Activated T-cell treated with anti-CD3 and anti-CD28 coated beads for 24 hours (primary cell): Measurements from ENCODE around the gene PHETA2.
A peak's percentile ranks its signal among the peaks of the same experiment; 100 is the strongest.
"Not testable (repeated sequence)": the region's sequence is repeated elsewhere in the genome, so short reads cannot be mapped to it uniquely, and the experiment has no call there.

Source experiments
- DNase-seq: peaks from one replicate; pipeline ENCODE4 v3.0.0-alpha.2; 2020; ENCODE audit warnings: low read depth

Gene PHETA2

DNA sequence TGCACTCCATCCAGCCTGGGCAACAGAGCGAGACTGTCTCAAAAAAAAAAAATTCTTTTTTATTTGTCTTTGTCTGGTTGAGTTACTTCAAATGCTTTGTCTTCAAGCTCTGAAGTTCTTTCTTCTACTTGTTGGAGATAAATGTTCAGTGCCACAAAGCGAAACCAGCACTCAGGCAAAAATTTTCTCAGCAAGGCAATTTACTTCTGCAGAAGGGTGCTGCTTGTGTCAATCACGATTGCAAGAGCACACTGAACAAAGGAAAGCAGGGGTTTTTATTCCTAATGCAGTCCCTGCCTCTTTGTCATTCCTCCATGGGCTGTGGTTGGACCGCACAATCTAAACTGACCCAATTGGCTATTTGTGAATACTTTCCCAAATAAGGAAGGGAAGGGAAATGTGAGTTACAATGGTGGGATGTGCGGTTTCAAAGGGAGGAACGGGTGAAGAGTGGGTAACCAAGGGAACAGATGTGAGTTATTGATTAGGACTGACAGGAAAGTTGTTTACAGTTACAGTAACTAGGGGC lies 30.3 kb downstream of the PHETA2 start:
- not testable (repeated sequence) for DNase-seq

DNA sequence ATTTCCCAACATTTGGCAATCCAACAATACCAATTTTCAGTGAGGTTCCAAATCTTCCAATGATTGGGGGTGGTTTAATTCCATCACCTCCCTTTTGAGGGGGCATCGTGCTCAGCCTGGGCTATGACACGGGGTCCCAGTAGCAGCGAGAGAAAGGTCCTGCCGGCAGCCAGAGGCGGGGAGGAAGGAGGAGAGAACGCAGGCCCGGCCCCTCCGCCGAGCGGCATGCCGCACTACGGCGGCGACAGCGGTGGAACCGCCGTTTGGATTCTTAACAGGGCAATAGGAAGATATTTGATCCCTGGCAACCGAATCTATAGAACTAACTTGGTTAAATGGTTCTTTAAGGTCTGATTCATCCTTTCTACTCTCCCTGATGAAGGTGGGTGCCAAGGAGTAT lies 34.8 kb downstream of the PHETA2 start:
- no peak for DNase-seq

DNA sequence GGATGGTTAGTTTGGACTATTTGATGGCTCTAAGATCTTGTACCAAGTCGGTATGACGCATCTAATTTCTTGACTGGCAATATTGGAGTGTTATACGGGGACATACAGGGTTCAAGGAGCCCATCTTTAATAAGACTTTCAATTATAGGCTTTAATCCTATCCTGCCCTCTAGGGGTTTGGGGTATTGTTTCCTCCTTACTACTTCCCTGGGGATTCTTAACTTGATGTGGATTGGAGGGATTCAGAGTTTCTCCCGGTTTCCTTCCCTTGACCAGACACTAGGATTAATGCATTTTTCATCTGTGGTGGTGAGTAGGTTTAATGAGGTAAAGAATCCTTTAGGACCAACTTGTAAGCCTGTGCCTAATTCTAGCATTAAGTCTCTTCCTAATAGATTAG lies 37.8 kb downstream of the PHETA2 start:
- DNase-seq = no peak

DNA sequence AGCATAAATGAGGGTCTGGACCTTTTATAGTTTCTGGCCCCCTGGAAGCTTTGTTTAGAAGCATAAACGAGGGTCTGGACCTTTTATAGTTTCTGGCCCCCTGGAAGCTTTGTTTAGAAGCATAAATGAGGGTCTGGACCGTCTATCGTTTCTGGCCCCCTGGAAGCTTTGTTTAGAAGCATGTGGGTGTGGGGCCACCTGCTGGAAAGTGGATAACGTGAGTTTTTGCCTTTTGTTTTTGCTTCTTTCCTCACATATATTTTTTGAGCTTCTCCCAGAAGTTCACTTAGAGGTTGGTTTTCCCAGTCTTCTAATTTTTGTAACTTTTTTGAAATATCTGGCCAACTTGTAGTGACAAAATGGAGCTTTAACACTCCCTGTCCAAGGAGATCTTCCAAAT lies 38.7 kb downstream of the PHETA2 start:
- DNase-seq = not testable (repeated sequence)

DNA sequence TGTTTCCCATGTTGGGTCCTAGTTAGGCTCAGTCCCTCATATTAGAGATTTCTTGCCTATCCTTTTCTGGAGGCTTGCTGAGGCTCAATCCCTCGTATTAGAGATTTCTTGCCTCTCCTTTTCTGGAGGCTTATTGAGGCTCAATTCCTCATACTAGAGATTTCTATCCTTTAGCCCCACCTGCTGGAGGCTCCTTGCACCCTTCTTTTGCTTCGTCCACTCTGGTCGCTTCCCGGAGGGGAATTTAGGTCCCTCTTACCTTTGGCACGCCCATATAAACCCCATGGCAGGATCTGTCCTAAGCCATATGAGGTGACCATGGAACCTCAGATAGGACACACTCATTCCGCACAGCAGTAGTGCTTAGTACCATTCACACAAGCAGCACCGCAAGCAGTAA lies 40.7 kb downstream of the PHETA2 start:
- no peak for DNase-seq

DNA sequence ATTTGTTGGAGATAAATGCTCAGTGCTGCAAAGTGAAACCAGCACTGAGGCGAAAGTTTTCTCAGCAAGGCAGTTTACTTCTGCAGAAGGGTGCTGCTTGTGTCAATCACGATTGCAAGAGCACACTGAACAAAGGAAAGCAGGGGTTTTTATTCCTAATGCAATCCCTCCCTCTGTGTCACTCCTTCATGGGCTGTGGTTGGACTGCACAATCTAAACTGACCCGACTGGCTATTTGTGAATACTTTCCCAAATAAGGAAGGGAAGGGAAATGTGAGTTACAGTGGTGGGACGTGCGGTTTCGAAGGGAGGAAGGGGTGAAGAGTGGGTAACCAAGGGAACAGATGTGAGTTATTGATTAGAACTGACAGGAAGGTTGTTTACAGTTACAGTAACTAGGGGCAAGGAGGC lies 41.4 kb downstream of the PHETA2 start:
- DNase-seq = not testable (repeated sequence)

DNA sequence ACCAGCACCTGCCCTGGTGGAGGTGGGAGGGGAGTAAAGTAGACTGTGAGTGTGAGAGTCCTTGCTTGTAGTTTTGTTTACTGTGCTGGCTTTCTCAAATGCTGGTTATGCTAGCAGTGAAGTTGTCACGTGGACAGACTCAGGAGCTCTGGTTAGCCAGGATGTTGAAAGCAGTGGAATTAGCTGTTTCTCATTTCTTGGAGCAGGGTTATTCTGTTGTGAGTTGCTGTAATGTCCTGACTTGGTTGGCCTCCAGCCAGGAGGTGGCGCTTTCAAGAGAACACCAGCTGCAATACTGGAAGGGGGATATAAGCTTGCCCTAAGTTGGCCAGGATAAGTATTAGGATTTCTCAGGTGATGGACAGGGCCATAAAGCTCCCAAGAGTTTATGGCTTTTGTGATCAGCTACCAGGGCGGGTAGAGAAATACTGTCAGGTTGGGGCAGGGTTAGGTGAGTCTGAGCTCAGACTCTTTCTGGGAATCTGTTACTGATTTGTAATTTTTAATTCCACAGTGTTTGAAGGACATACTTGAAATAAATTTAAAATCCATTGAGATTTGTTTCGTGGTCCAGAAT lies 42.9 kb downstream of the PHETA2 start:
- DNase-seq = no peak

DNA sequence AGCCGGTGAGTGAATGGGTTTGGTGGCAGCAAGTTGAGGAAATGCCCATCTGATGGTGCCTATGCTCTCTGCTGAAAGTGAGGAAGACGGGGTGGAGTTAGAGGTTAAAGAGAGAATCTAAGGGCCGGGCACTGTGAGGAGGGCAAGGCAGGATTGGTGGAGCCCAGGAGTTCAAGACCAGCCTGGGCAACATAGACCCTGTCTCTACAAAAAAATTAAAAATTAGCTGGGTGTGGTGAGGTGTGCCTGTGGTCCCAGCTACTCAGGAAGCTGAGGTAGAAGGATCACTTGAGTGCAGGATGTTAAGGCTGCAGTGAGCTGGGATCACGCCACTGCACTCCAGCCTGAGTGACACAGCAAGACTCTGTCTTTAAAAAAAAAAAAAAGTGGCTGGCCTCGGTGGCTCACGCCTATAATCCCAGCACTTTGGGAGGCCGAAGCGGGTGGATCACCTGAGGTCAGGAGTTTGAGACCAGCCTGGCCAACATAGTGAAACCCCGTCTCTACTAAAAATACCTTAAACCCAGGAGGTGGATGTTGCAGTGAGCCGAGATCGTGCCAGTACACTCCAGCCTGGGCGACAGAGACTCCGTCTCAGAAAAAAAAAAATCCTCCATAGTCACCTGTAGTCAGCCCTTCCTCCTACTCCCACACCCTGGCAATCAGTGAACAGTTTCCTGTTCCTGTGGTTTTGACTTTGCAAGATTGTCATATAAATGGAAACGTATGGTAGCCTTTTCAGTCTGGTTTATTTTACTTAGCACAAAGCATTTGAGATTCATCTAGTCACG lies 46.4 kb downstream of the PHETA2 start:
- peak; percentile 23 for DNase-seq

DNA sequence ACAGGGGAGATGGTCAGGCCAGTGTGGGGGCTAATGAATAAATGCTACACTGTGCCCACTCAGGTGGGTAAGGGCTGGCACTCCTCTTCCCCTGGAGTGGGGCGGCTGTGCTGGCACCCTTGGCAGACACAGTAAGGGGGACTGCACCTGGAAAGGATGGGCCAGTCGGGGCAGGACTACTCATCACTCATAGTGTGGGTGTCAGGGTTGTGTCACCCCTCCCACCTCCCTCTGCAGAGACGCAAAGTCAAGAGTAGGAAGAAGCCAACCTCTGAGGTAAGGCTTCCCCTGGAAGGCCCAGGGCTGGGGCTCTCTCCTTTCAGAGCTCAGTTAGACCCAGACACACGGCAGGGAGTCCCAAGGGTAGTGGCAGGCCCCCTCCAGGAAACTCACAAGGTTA lies 49.5 kb downstream of the PHETA2 start:
- DNase-seq = not testable (repeated sequence)

DNA sequence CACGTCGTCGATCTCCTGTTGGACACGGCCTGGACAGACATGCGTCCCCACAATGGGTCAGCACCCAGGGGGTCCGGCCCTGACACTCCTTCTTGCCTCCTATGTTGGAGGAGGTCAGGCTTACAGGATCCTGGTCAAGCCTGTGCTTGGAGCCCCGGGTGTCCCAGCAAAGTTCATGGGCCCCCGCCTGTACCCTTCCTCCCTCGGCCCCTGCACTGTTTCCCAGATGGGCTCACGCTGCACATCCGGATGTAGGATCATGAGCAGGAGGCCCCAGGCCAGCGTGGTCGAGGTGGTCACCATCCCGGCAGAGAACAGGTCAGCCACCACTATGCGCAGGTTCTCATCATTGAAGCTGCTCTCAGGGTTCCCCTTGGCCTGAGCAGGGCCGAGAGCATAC lies 53.6 kb downstream of the PHETA2 start:
- no peak for DNase-seq

DNA sequence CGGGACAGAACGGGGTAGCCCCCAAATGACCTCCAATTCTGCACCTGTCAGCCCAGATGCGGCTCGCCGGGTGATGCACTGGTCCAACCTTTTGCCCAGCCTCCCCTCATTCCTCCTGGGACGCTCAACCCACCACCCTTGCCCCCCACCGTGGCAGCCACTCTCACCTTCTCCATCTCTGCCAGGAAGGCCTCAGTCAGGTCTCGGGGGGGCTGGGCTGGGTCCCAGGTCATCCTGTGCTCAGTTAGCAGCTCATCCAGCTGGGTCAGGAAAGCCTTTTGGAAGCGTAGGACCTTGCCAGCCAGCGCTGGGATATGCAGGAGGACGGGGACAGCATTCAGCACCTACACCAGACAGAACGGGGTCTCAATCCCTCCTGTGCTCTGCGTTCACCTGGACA lies 54.0 kb downstream of the PHETA2 start:
- DNase-seq = not testable (repeated sequence)
